ENCODE data around the gene ORAI3.

The ORAI3 gene

GRCh38 chr16:30956601-30957455, 8.0 kb downstream of the ORAI3 start:
- 0 out of 2 replicates have a peak, but pooled peaks have one; percentile 9 for TF ChIP-seq CTCF (IDR thresholded peaks at IDR 0.05; ENCODE audit: low read depth, low read length)
- peak overlapping the region; percentile 85 for H3K4me3 ChIP-seq (ENCODE audit: low read depth, low read length)

GRCh38 chr16:30957456-30958174, 8.7 kb downstream of the ORAI3 start, which contains the start of gene SETD1A:
TSS of gene SETD1A (plus strand) at chr16:30957754. CDS start at chr16:30958732, 978 bp downstream.
- TF ChIP-seq CTCF (IDR thresholded peaks at IDR 0.05; ENCODE audit: low read depth, low read length) = no peak
- peak within 1 kb of the TSS; percentile 85 for H3K4me3 ChIP-seq (ENCODE audit: low read depth, low read length)

- no peak for TF ChIP-seq CTCF (IDR thresholded peaks at IDR 0.05; ENCODE audit: low read depth, low read length)
- H3K4me3 ChIP-seq (ENCODE audit: low read depth, low read length) = peak overlapping the region; percentile 85
Measured at GRCh38 chr16:30958175-30959079, 9.6 kb downstream of the ORAI3 start.

GRCh38 chr16:30961384-30961783, 12.5 kb downstream of the ORAI3 start:
- TF ChIP-seq CTCF (IDR thresholded peaks at IDR 0.05; ENCODE audit: low read depth, low read length) = no peak
- H3K4me3 ChIP-seq (ENCODE audit: low read depth, low read length) = no peak overlapping the region

GRCh38 chr16:30963925-30964511, 15.2 kb downstream of the ORAI3 start:
- no peak overlapping the region for H3K4me3 ChIP-seq (ENCODE audit: low read depth, low read length)
- TF ChIP-seq CTCF (IDR thresholded peaks at IDR 0.05; ENCODE audit: low read depth, low read length) = no peak

- no peak overlapping the region for H3K4me3 ChIP-seq (ENCODE audit: low read depth, low read length)
- no peak for TF ChIP-seq CTCF (IDR thresholded peaks at IDR 0.05; ENCODE audit: low read depth, low read length)
Measured at GRCh38 chr16:30964574-30965226, 15.8 kb downstream of the ORAI3 start.
